Endodermal cell (in vitro differentiated cells): ENCODE data around the gene CD40LG. TPM values are rescaled to one million over a fixed set of nuclear protein-coding genes. Genes with fewer than 3 reads are reported as not detected.

Experiments used
- DNase-seq: peaks from one replicate; pipeline ENCODE4 v3.0.0-alpha.2; 2017
- H3K27ac ChIP-seq: 2 replicates; pipeline ENCODE4 v1.5.1; 2013; ENCODE audit warnings: mild to moderate bottlenecking, low read depth, low read length, moderate library complexity
- H3K27me3 ChIP-seq: 2 replicates; pipeline ENCODE4 v1.6.1; 2013; ENCODE audit warnings: mild to moderate bottlenecking, low read length, moderate library complexity; ENCODE audit not compliant: insufficient read depth, control insufficient read depth, poor library complexity, severe bottlenecking
- H3K36me3 ChIP-seq: 2 replicates; pipeline ENCODE4 v1.7.0; 2013; ENCODE audit warnings: mild to moderate bottlenecking, low read length, moderate library complexity; ENCODE audit not compliant: control insufficient read depth, insufficient read depth
- H3K4me1 ChIP-seq: one replicate; pipeline ENCODE4 v1.7.0; 2013; ENCODE audit warnings: low read length; ENCODE audit not compliant: control insufficient read depth, insufficient read depth
- H3K4me3 ChIP-seq: 2 replicates; pipeline ENCODE4 v1.5.1; 2013; ENCODE audit warnings: mild to moderate bottlenecking, low read length, moderate library complexity
- H3K9ac ChIP-seq: 2 replicates; pipeline ENCODE4 v1.6.1; 2013; ENCODE audit warnings: mild to moderate bottlenecking, low read length, moderate library complexity; ENCODE audit not compliant: poor library complexity, severe bottlenecking; ENCODE audit errors: extremely low read depth
- H3K9me3 ChIP-seq: 2 replicates; pipeline ENCODE4 v1.6.1; 2013; ENCODE audit warnings: mild to moderate bottlenecking, low read length, moderate library complexity; ENCODE audit not compliant: control insufficient read depth
- H3K27ac Mint-ChIP-seq: 2 replicates; pipeline ENCODE4 v1.8.0; 2020; ENCODE audit warnings: mixed read lengths
- H3K27me3 Mint-ChIP-seq: 2 replicates; pipeline ENCODE4 v1.8.0; 2021; ENCODE audit warnings: mild to moderate bottlenecking, mixed read lengths; ENCODE audit not compliant: insufficient read depth
- H3K36me3 Mint-ChIP-seq: 2 replicates; pipeline ENCODE4 v1.8.0; 2020; ENCODE audit warnings: low read depth, mixed read lengths
- H3K4me1 Mint-ChIP-seq: 2 replicates; pipeline ENCODE4 v1.8.0; 2020; ENCODE audit warnings: mixed read lengths
- H3K4me3 Mint-ChIP-seq: 2 replicates; pipeline ENCODE4 v1.8.0; 2020; ENCODE audit warnings: mild to moderate bottlenecking, moderate library complexity, mixed read lengths
- H3K9me3 Mint-ChIP-seq: 2 replicates; pipeline ENCODE4 v1.8.0; 2020; ENCODE audit warnings: mild to moderate bottlenecking, mixed read lengths
- WGBS, 2 experiments: methylation state at CpG; one replicate each; pipeline versions ENCODE4 v1.1.5 to v1.1.7; 2013; ENCODE audit warnings: missing lambda C conversion rate in 2 of 2, mixed read lengths in 1 of 2; ENCODE audit not compliant: insufficient coverage in 1 of 2, insufficient read length in 1 of 2; 5-methylcytosine and 5-hydroxymethylcytosine counted together
- total RNA-seq, 2 donors: library from RNA; stranded (reverse); fragmentation: NEBNext Ultra II Directional in 1 of 2; extraction: Animal tissue kit (Norgen Biotek cat#: 25700) in 1 of 2; gene quantifications; 2 replicates in 1 of 2; 3 replicates in 1 of 2; pipeline ENCODE4 v1.2.1, GENCODE V29; 2021
- TF ChIP-seq, protein P1 (sequence below): fragments of 200-600 bp; sonication (generic); conservative IDR thresholded peaks from 2 replicates; pipeline ENCODE4 v1.5.0; 2021; ENCODE audit warnings: antibody characterized with exemption, mild to moderate bottlenecking

The CD40LG gene
- total RNA-seq, 2 donors from 2014 or later = not detected

DNA sequence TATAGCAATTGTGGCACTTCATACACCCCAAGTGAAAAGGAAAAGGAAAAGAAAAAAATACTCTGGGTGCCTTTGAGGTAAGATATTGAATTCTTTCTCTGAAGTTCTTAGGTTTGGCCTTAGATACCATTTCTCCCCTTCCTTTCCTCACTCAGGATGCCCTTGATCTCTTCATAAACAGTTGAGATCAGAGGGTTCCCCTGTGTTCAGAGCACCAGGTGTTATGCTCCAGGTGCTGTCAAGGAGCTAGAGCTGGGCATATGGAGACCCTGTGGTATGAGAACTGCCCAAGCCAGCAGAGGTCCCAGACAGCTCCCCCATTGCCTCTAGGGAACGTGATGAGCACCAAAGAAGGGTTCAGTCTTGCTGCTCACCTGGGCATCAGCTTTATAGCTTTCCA lies 17.1 kb upstream of the CD40LG start:
- Mint-ChIP-seq H3K27ac (no peak overlapping the region), H3K27me3 (peaks cover 1% of the 10 kb centered on the region), H3K4me3 (no peak overlapping the region), H3K36me3 (no peaks in the 10 kb centered on the region), H3K9me3 (peaks cover 43% of the 10 kb centered on the region), H3K4me1 (peaks cover 5% of the 10 kb centered on the region)
- no peak overlapping the region for H3K9ac ChIP-seq
- no peaks in the 10 kb centered on the region for H3K27me3 ChIP-seq
- H3K9me3 ChIP-seq = no peaks in the 10 kb centered on the region
- no peak overlapping the region for H3K4me3 ChIP-seq
- DNase-seq = no peak
- no peaks in the 10 kb centered on the region for H3K36me3 ChIP-seq
- TF ChIP-seq, protein P1, sequence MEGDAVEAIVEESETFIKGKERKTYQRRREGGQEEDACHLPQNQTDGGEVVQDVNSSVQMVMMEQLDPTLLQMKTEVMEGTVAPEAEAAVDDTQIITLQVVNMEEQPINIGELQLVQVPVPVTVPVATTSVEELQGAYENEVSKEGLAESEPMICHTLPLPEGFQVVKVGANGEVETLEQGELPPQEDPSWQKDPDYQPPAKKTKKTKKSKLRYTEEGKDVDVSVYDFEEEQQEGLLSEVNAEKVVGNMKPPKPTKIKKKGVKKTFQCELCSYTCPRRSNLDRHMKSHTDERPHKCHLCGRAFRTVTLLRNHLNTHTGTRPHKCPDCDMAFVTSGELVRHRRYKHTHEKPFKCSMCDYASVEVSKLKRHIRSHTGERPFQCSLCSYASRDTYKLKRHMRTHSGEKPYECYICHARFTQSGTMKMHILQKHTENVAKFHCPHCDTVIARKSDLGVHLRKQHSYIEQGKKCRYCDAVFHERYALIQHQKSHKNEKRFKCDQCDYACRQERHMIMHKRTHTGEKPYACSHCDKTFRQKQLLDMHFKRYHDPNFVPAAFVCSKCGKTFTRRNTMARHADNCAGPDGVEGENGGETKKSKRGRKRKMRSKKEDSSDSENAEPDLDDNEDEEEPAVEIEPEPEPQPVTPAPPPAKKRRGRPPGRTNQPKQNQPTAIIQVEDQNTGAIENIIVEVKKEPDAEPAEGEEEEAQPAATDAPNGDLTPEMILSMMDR = no peak
- H3K4me1 ChIP-seq = peaks cover 2% of the 10 kb centered on the region
- 94% methylated on average over 1 of the region's 1 CpG; no CpG with 5 or more reads in 1 of the 2 experiments for WGBS, 2 experiments
- H3K27ac ChIP-seq = no peak overlapping the region

DNA sequence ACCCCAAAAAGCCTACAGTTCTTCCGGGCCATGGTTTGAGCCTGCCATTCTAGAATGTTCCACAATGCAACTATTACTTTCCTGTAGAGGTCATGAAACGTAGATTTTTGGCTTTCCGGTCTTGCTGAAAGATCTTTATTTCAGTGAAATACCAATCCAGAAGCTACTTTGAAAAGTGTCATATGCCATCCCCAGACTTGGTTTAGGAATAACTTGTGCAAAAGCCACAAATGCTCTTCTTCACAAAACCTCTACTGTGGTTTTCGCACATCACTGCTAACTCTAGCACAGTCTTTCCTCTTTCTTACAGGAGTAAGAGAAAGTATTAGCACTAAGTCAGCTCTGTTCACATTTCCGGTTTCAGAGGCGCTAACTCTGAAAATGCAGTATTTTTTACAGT lies 12.7 kb upstream of the CD40LG start:
- no peaks in the 10 kb centered on the region for H3K9me3 ChIP-seq
- H3K4me1 Mint-ChIP-seq = peaks cover 6% of the 10 kb centered on the region
- H3K36me3 ChIP-seq = no peaks in the 10 kb centered on the region
- no peak overlapping the region for H3K4me3 ChIP-seq
- no peak overlapping the region for H3K27ac ChIP-seq
- peaks cover 49% of the 10 kb centered on the region for H3K9me3 Mint-ChIP-seq
- TF ChIP-seq, protein P1 = no peak
- H3K27me3 ChIP-seq = no peaks in the 10 kb centered on the region
- H3K9ac ChIP-seq = no peak overlapping the region
- peaks cover 2% of the 10 kb centered on the region for H3K4me1 ChIP-seq
- no peaks in the 10 kb centered on the region for H3K27me3 Mint-ChIP-seq
- no peak overlapping the region for H3K27ac Mint-ChIP-seq
- DNase-seq = no peak
- 95 to 100% methylated on average over 3 to 6 of the region's 6 CpGs for WGBS, 2 experiments
- no peak overlapping the region for H3K4me3 Mint-ChIP-seq
- H3K36me3 Mint-ChIP-seq = no peaks in the 10 kb centered on the region

DNA sequence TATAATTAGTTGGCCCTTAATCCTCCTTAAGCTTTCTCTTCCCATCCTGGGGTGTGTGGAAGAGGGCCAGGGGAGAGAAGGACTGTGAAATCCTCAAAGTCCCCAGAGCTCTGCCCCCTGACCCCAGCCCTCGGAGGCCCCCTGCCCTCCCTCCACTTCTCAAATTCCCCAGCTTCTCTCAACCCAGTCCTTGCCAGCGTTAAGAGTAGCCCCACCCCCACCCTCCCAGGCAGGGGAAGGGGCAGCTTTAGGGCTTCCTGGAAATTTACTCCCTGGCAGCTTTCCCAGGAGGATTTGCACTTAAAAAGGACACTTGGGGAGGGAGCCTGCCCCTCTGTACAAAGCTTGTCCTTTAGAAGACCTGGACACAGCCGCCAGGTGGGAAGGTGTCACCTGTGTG lies 11.8 kb upstream of the CD40LG start:
- Histone ChIP-seq H3K4me3 (no peak overlapping the region), H3K27ac (no peak overlapping the region), H3K4me1 (peaks cover 2% of the 10 kb centered on the region), H3K36me3 (no peaks in the 10 kb centered on the region), H3K9me3 (no peaks in the 10 kb centered on the region), H3K9ac (no peak overlapping the region), H3K27me3 (no peaks in the 10 kb centered on the region)
- Mint-ChIP-seq H3K27me3 (no peaks in the 10 kb centered on the region), H3K4me1 (peaks cover 6% of the 10 kb centered on the region), H3K9me3 (peaks cover 49% of the 10 kb centered on the region), H3K4me3 (no peak overlapping the region), H3K27ac (no peak overlapping the region), H3K36me3 (no peaks in the 10 kb centered on the region)
- peak; percentile 78 for DNase-seq
- TF ChIP-seq, protein P1 = no peak
- WGBS, 2 experiments = 28% methylated on average over 2 of the region's 3 CpGs; no CpG with 5 or more reads in 1 of the 2 experiments
